Body of pancreas (tissue), 4 donors: ENCODE data around the gene PNMA8B.

Experiments
- CTCF ChIP-seq, 7 experiments: fragments of 450-650 bp in 4 of 7; fragments of 200-600 bp in 3 of 7; sonication (generic) in 3 of 7; IDR thresholded peaks; one replicate each; pipeline ENCODE4 v1.5.1; 2016 to 2019; ENCODE audit warnings: antibody characterized with exemption in 7 of 7
- POLR2A ChIP-seq, 3 donors: fragments of 450-650 bp; IDR thresholded peaks; one replicate each; pipeline ENCODE4 v1.6.1; 2016; ENCODE audit warnings: antibody characterized with exemption in 3 of 3, mild to moderate bottlenecking in 2 of 3

- TF ChIP-seq CTCF (IDR thresholded peaks at IDR 0.05): no peak
- no peak for TF ChIP-seq POLR2A (IDR thresholded peaks at IDR 0.05)
These were observed 28.6 kb upstream of the PNMA8B start for GRCh38 chr19:46524308-46524707.
